K562 (cell line): Measurements from ENCODE around the gene UBE2Q1. TPM values are rescaled to one million over a fixed set of nuclear protein-coding genes. Genes with fewer than 3 reads are reported as not detected.

ENCODE experiments used
- ATAC-seq: fragments of 200-7000 bp; cut with Tn5 transposase; 3 replicates; pipeline ENCODE4 v1.9.1; 2020; ENCODE audit warnings: moderate library complexity
- BruUV-seq: library from RNA; stranded (reverse); fragments of 400-500 nt; replicated peaks from 2 replicates; lab custom pipeline; 2021; lab: Mats Ljungman, UMichigan
- CTCF ChIA-PET: fragments of 300-600 bp; formaldehyde crosslinking; extraction: SDS; loops from one replicate; lab custom pipeline; 2021; ENCODE audit warnings: low intra/inter-chr PET ratio; lab: Yijun Ruan, JAX
- POLR2A ChIA-PET: fragments of 300-600, 350-650 bp; sonication (Branson Sonifier 250); formaldehyde crosslinking; extraction: SDS; loops from one replicate; lab custom pipeline; 2021; ENCODE audit warnings: antibody characterized with exemption, inconsistent platforms; lab: Yijun Ruan, JAX
- DNase-seq, 4 experiments: peaks; one replicate each; pipeline versions ENCODE4 v3.0.0 to v3.0.0-alpha.2; 2011 to 2018; ENCODE audit warnings: low spot score in 3 of 4, mixed read lengths in 3 of 4; ENCODE audit errors: extremely low read depth in 1 of 4
- FAIRE-seq: peaks from 2 replicates; lab custom pipeline; 2011; peaks lifted over from hg19 to GRCh38; lab: Jason Lieb, UNC
- H2AFZ ChIP-seq: 2 replicates; pipeline ENCODE4 v1.6.0; 2011; ENCODE audit warnings: low read depth, low read length, control low read depth, inconsistent platforms
- H3K27ac ChIP-seq: fragments of 200-600 bp; 3 replicates; pipeline ENCODE4 v1.8.0; 2011; ENCODE audit warnings: low read depth, mild to moderate bottlenecking, control low read depth, inconsistent platforms, low read length, moderate library complexity, mixed read lengths; ENCODE audit errors: extremely low read depth
- H3K27me3 ChIP-seq, 2 experiments: fragments of 300-600 bp in 1 of 2; 2 replicates in 1 of 2; 3 replicates in 1 of 2; pipeline versions ENCODE4 v1.6.0 to v1.8.0; 2011; ENCODE audit warnings: inconsistent platforms in 2 of 2, low read length in 2 of 2, mild to moderate bottlenecking in 1 of 2, mixed read lengths in 1 of 2, moderate library complexity in 1 of 2; ENCODE audit not compliant: control insufficient read depth in 2 of 2, insufficient read depth in 2 of 2
- H3K36me3 ChIP-seq: fragments of 300-600 bp; 3 replicates; pipeline ENCODE4 v1.8.0; 2011; ENCODE audit warnings: mild to moderate bottlenecking, low read length, inconsistent platforms; ENCODE audit not compliant: control insufficient read depth, insufficient read depth
- H3K4me1 ChIP-seq, 2 experiments: fragments of 200-600 bp in 1 of 2; replicated peaks in 1 of 2; 2 replicates in 1 of 2; 3 replicates in 1 of 2; pipeline versions ENCODE4 v1.5.1 to v1.8.0; 2011; ENCODE audit warnings: inconsistent platforms in 2 of 2, low read length in 2 of 2, mild to moderate bottlenecking in 1 of 2, mixed read lengths in 1 of 2, moderate library complexity in 1 of 2; ENCODE audit not compliant: control insufficient read depth in 2 of 2, insufficient read depth in 2 of 2
- H3K4me2 ChIP-seq: 2 replicates; pipeline ENCODE4 v1.6.1; 2011; ENCODE audit warnings: low read length, control low read depth, inconsistent platforms, mixed read lengths; ENCODE audit not compliant: insufficient read depth
- H3K4me3 ChIP-seq: fragments of 200-600 bp; sonication (generic), shearing (Covaris generic); 2 replicates; pipeline ENCODE4 v1.5.1; 2016; ENCODE audit warnings: control low read depth, inconsistent platforms
- H3K79me2 ChIP-seq: fragments of 200-600 bp; 3 replicates; pipeline ENCODE4 v1.8.0; 2011; ENCODE audit warnings: low read length, inconsistent platforms; ENCODE audit not compliant: control insufficient read depth, insufficient read depth
- H3K9ac ChIP-seq, 2 experiments: 2 replicates each; pipeline versions ENCODE4 v1.6.0 to v1.6.1; 2011; ENCODE audit warnings: low read depth in 2 of 2, low read length in 2 of 2, control low read depth in 1 of 2, inconsistent platforms in 1 of 2, mild to moderate bottlenecking in 1 of 2, mixed read lengths in 1 of 2; ENCODE audit not compliant: insufficient read depth in 1 of 2
- H3K9me1 ChIP-seq: one replicate; pipeline ENCODE4 v1.6.0; 2011; ENCODE audit warnings: inconsistent platforms, mild to moderate bottlenecking, low read length, moderate library complexity; ENCODE audit not compliant: control insufficient read depth, insufficient read depth
- H3K9me3 ChIP-seq: replicated peaks from 2 replicates; pipeline ENCODE4 v1.5.1; 2011; ENCODE audit warnings: low read depth, low read length, inconsistent platforms; ENCODE audit not compliant: control insufficient read depth, insufficient read depth
- H4K20me1 ChIP-seq: replicated peaks from 2 replicates; pipeline ENCODE4 v1.6.1; 2011; ENCODE audit warnings: low read length, inconsistent platforms, mixed read lengths; ENCODE audit not compliant: control insufficient read depth, insufficient read depth
- CBFA2T2 ChIP-seq: fragments of 450-650 bp; conservative IDR thresholded peaks from 2 replicates; pipeline ENCODE4 v1.6.1; 2017; ENCODE audit warnings: mild to moderate bottlenecking
- FOSL1 ChIP-seq: fragments of 200-800 bp; sonication (Bioruptor generic); conservative IDR thresholded peaks from 2 replicates; pipeline ENCODE4 v1.6.1; 2016; ENCODE audit warnings: missing genetic modification characterization, missing compliant biosample characterization
- POLR2H ChIP-seq: IDR thresholded peaks from 2 replicates; pipeline ENCODE4 v1.6.1; 2016; ENCODE audit warnings: missing genetic modification characterization, low read depth, mild to moderate bottlenecking, control low read depth, missing compliant biosample characterization, moderate library complexity
- SMARCC2 ChIP-seq: fragments of 450-650 bp; IDR thresholded peaks from 2 replicates; pipeline ENCODE4 v1.6.1; 2017; ENCODE audit warnings: antibody characterized with exemption, moderate library complexity, mild to moderate bottlenecking, low read depth
- STAG1 ChIP-seq: sonication (generic); formaldehyde crosslinking; IDR thresholded peaks from 2 replicates; pipeline ENCODE4 v1.5.0; 2020; ENCODE audit warnings: missing genetic modification reagents, borderline replicate concordance
- ZNF239 ChIP-seq: fragments of 250-450 bp; sonication (Bioruptor Pico); IDR thresholded peaks from 2 replicates; pipeline ENCODE4 v1.4.0; 2020; ENCODE audit warnings: mild to moderate bottlenecking
- ZNF395 ChIP-seq: fragments of 200-800 bp; sonication (Bioruptor generic); IDR thresholded peaks from 2 replicates; pipeline ENCODE4 v1.6.1; 2017; ENCODE audit warnings: missing genetic modification characterization, missing compliant biosample characterization
- ZNF436 ChIP-seq: fragments of 250-450, 450-650 bp; sonication (Bioruptor Pico); formaldehyde crosslinking; IDR thresholded peaks from 2 replicates; pipeline ENCODE4 v1.7.0; 2020; ENCODE audit warnings: mild to moderate bottlenecking
- ZNF507 ChIP-seq: conservative IDR thresholded peaks from 2 replicates; pipeline ENCODE4 v1.6.1; 2017; ENCODE audit warnings: missing genetic modification characterization, missing compliant biosample characterization
- whole genome bisulfite sequencing: fragments of 100-300 bp; shearing (Covaris generic); methylation state at CpG from one replicate; pipeline ENCODE4 v1.1.6; 2016; ENCODE audit warnings: low coverage, mixed read lengths; ENCODE audit not compliant: insufficient coverage; ENCODE audit errors: missing lambda C conversion rate; 5-methylcytosine and 5-hydroxymethylcytosine counted together
- in situ Hi-C: fragments of 300-500 bp; cut with MboI; formaldehyde crosslinking; loops from 4 replicates; pipeline ENCODE4 v1.15.0; 2018; ENCODE audit warnings: inconsistent platforms, mixed read lengths
- intact Hi-C: fragments of 100-400 bp; cut with micrococcal nuclease; formaldehyde crosslinking; loops from 2 replicates; pipeline ENCODE4 v1.14.2; 2022
- polyA plus RNA-seq, 8 experiments: library from polyadenylated mRNA; depleted of rRNA in 4 of 8; stranded (reverse) in 5 of 8; unstranded in 3 of 8; fragments of >200 nt; fragmentation: Nextera tagmentation in 2 of 8; fragmentation: Illumina TruSeq in 1 of 8; extraction: Ambion mirVana in 2 of 8; extraction: Trizol in 1 of 8; gene quantifications; 2 replicates each; pipeline versions ENCODE4 v1.2.1 to v1.2.3, GENCODE V29; 2011 to 2014; ENCODE audit warnings: inconsistent platforms in 1 of 8, missing spikeins in 1 of 8
- total RNA-seq, 7 experiments: library from RNA; depleted of rRNA in 6 of 7; stranded (reverse); fragments of >200 nt in 6 of 7; fragmentation: Illumina TruSeq in 2 of 7; extraction: Trizol in 2 of 7; gene quantifications; 2 replicates each; pipeline versions ENCODE4 v1.2.1 to v1.2.3, GENCODE V29; 2011 to 2021; ENCODE audit warnings: low replicate concordance in 1 of 7
- TF ChIP-seq, protein P1 (sequence below), 2 experiments: fragments of 450-650 bp; formaldehyde crosslinking in 1 of 2; IDR thresholded peaks; 2 replicates each; pipeline versions ENCODE4 v1.4.0 to v1.6.1; 2014 to 2020; ENCODE audit warnings: mild to moderate bottlenecking in 2 of 2, borderline replicate concordance in 1 of 2, low read depth in 1 of 2

The UBE2Q1 gene
- total and polyA plus RNA-seq, 9 of the 15 experiments (the other 6 are each of a cell fraction or from before 2014, with no cell fraction given), result 8.0 to 58.8 (median 27.6) TPM

- no peaks in the 10 kb centered on the region; a peak in 2 of 5 replicates for H3K4me1 ChIP-seq
- 14% methylated on average over 11 of the region's 11 CpGs for WGBS
- peak; percentile 58 to 64 (median 63) for DNase-seq
- in situ Hi-C loops, result no loop called here
- intact Hi-C loops, result no loop called here
- no TSS peak for BruUV-seq
- FAIRE-seq, result peak; percentile 83
- H3K9me1 ChIP-seq, result no peaks in the 10 kb centered on the region
- H3K27ac ChIP-seq, result no peak overlapping the region
- CTCF ChIA-PET, result interaction anchor here (0.6 to 0.8 kb wide), 2 partner anchors 410 to 528 kb away, joined by 3 to 4 read pairs; no protein-coding TSS in a partner anchor
- H3K4me3 ChIP-seq, result no peak overlapping the region
- no peaks in the 10 kb centered on the region; the same call in 1 of the 2 replicates for H3K9me3 ChIP-seq
- H3K79me2 ChIP-seq, result no peaks in the 10 kb centered on the region
- ATAC-seq, result peak; percentile 77
- no peak overlapping the region for H2AFZ ChIP-seq
- H4K20me1 ChIP-seq, result no peaks in the 10 kb centered on the region
- H3K27me3 ChIP-seq, result peaks cover 22 to 44% of the 10 kb centered on the region in 2 experiments
- POLR2A ChIA-PET, result interaction anchor here (1.0 kb wide), 1 partner anchor 41 kb away, joined by 4 read pairs; no protein-coding TSS in a partner anchor
- no peaks in the 10 kb centered on the region for H3K36me3 ChIP-seq
- H3K9ac ChIP-seq, result no peak overlapping the region
- H3K4me2 ChIP-seq, result no peak overlapping the region
- TF ChIP-seq SMARCC2 (no peak), ZNF239 (CRISPR knock-in tag) (no peak), STAG1 (peak; percentile 60; the same call in 1 of the 2 replicates), FOSL1 (tag) (no peak), ZNF395 (CRISPR knock-in tag) (no peak), POLR2H (tag) (no peak), CBFA2T2 (no peak), ZNF436 (CRISPR knock-in tag) (no peak), ZNF507 (no peak)
- TF ChIP-seq, protein P1, sequence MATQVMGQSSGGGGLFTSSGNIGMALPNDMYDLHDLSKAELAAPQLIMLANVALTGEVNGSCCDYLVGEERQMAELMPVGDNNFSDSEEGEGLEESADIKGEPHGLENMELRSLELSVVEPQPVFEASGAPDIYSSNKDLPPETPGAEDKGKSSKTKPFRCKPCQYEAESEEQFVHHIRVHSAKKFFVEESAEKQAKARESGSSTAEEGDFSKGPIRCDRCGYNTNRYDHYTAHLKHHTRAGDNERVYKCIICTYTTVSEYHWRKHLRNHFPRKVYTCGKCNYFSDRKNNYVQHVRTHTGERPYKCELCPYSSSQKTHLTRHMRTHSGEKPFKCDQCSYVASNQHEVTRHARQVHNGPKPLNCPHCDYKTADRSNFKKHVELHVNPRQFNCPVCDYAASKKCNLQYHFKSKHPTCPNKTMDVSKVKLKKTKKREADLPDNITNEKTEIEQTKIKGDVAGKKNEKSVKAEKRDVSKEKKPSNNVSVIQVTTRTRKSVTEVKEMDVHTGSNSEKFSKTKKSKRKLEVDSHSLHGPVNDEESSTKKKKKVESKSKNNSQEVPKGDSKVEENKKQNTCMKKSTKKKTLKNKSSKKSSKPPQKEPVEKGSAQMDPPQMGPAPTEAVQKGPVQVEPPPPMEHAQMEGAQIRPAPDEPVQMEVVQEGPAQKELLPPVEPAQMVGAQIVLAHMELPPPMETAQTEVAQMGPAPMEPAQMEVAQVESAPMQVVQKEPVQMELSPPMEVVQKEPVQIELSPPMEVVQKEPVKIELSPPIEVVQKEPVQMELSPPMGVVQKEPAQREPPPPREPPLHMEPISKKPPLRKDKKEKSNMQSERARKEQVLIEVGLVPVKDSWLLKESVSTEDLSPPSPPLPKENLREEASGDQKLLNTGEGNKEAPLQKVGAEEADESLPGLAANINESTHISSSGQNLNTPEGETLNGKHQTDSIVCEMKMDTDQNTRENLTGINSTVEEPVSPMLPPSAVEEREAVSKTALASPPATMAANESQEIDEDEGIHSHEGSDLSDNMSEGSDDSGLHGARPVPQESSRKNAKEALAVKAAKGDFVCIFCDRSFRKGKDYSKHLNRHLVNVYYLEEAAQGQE (IDR thresholded peaks at IDR 0.05; ENCODE audit: borderline replicate concordance), result peak; percentile 63; the same call in 1 of the 2 replicates
- TF ChIP-seq, protein P1 (CRISPR knock-in tag; IDR thresholded peaks at IDR 0.05; ENCODE audit: low read depth), result no peak
These were observed 24.3 kb downstream of the UBE2Q1 start for GRCh38 chr1:154533952-154534844.
